Fibroblast of peridontal ligament (primary cell): ENCODE data around the gene BPIFB1.

ENCODE experiments used
- DNase-seq: peaks from one replicate; pipeline ENCODE4 v3.0.0-alpha.2; 2010; ENCODE audit errors: extremely low read depth

BPIFB1 gene

GRCh38 chr20:33272155-33272873 lies 10.7 kb upstream of the BPIFB1 start:
- DNase-seq: no peak

- DNase-seq: no peak
These were observed 9.7 kb upstream of the BPIFB1 start for GRCh38 chr20:33273117-33273851.

- no peak for DNase-seq
These were observed 7.8 kb upstream of the BPIFB1 start for GRCh38 chr20:33275215-33275614.

GRCh38 chr20:33275871-33276270 lies 7.1 kb upstream of the BPIFB1 start:
- DNase-seq: no peak

GRCh38 chr20:33276303-33277113 lies 6.5 kb upstream of the BPIFB1 start:
- no peak for DNase-seq

- DNase-seq: no peak
These were observed 5.3 kb upstream of the BPIFB1 start for GRCh38 chr20:33277471-33278441.

- no peak for DNase-seq
These were observed 4.3 kb upstream of the BPIFB1 start for GRCh38 chr20:33278700-33279099.

GRCh38 chr20:33279261-33279910 lies 3.6 kb upstream of the BPIFB1 start:
- no peak for DNase-seq

- no peak for DNase-seq
These were observed 2.9 kb upstream of the BPIFB1 start for GRCh38 chr20:33280000-33280680.

GRCh38 chr20:33280775-33281174 lies 2.2 kb upstream of the BPIFB1 start:
- DNase-seq: no peak

GRCh38 chr20:33281550-33282146 lies 1.4 kb upstream of the BPIFB1 start:
- DNase-seq: no peak

- no peak for DNase-seq
These were observed 649 bp upstream of the BPIFB1 start for GRCh38 chr20:33282196-33282934.

- DNase-seq: no peak
These were observed 1.3 kb downstream of the BPIFB1 start for GRCh38 chr20:33284284-33284683.

GRCh38 chr20:33284937-33285336 lies 1.9 kb downstream of the BPIFB1 start:
- no peak for DNase-seq

- no peak for DNase-seq
These were observed 3.0 kb downstream of the BPIFB1 start for GRCh38 chr20:33285861-33286495.

GRCh38 chr20:33287884-33288283 lies 4.9 kb downstream of the BPIFB1 start:
- DNase-seq: no peak

GRCh38 chr20:33290852-33291251 lies 7.8 kb downstream of the BPIFB1 start:
- no peak for DNase-seq

GRCh38 chr20:33291416-33291815 lies 8.4 kb downstream of the BPIFB1 start:
- DNase-seq: no peak
